GM10266 (cell line): ENCODE measurements around the gene PPIL6.

ENCODE experiments used
- DNase-seq: peaks from one replicate; pipeline ENCODE4 v3.0.0; 2012; ENCODE audit errors: extremely low spot score
- CTCF ChIP-seq: IDR thresholded peaks from 2 replicates; pipeline ENCODE4 v1.5.1; 2012; ENCODE audit warnings: mild to moderate bottlenecking, low read depth; ENCODE audit not compliant: control insufficient read depth, insufficient read depth; ENCODE audit errors: missing control alignments

Gene PPIL6

GRCh38 chr6:109440331-109441068 lies at the start of gene PPIL6, which contains the start of gene SMPD2:
TSS of gene PPIL6 (minus strand) at chr6:109440628. CDS start at chr6:109440590, 38 bp downstream.
TSS of gene SMPD2 (plus strand) at chr6:109440724. CDS start at chr6:109441122, 398 bp downstream.
- TF ChIP-seq CTCF: peak; percentile 35
- peak; percentile 96 for DNase-seq

GRCh38 chr6:109488001-109488400 lies 47.6 kb upstream of the PPIL6 start:
- no peak for TF ChIP-seq CTCF

GRCh38 chr6:109486068-109486467 lies 45.6 kb upstream of the PPIL6 start:
- no peak for TF ChIP-seq CTCF
- no peak for DNase-seq

More at GRCh38 chr6:109488001-109488400, 47.6 kb upstream of the PPIL6 start:
- DNase-seq: no peak

- DNase-seq: no peak
- TF ChIP-seq CTCF: no peak
Observed at GRCh38 chr6:109485266-109485935, 45.0 kb upstream of the PPIL6 start.

GRCh38 chr6:109484122-109484521 lies 43.7 kb upstream of the PPIL6 start:
- no peak for DNase-seq
- no peak for TF ChIP-seq CTCF

- no peak for TF ChIP-seq CTCF
- no peak for DNase-seq
Observed at GRCh38 chr6:109483735-109484057, 43.3 kb upstream of the PPIL6 start.
